B cell (primary cell): ENCODE data around the gene LMNB1. TPM values are rescaled to one million over a fixed set of nuclear protein-coding genes. Genes with fewer than 3 reads are reported as not detected.

Experiments
- ATAC-seq: fragments of 200-7000 bp; cut with Tn5 transposase; one replicate; pipeline ENCODE4 v1.10.0; 2021; ENCODE audit warnings: low read depth, mild to moderate bottlenecking, moderate number of reproducible peaks, moderate library complexity
- CTCF ChIA-PET: fragments of 350-600 bp; sonication (Branson Sonifier 250); formaldehyde crosslinking; loops from one replicate; lab custom pipeline; 2021; ENCODE audit warnings: antibody characterized with exemption, inconsistent platforms; lab: Charles Lee
- POLR2A ChIA-PET: fragments of 350-600 bp; sonication (Branson Sonifier 250); formaldehyde crosslinking; loops from one replicate; lab custom pipeline; 2021; ENCODE audit warnings: antibody characterized with exemption; lab: Charles Lee
- DNase-seq: peaks from one replicate; pipeline ENCODE4 v3.0.0; 2013
- H2AFZ ChIP-seq: 2 replicates; pipeline ENCODE4 v1.6.1; 2012; ENCODE audit warnings: mild to moderate bottlenecking, low read depth, low read length; ENCODE audit not compliant: insufficient read depth, poor library complexity, severe bottlenecking
- H3K27ac ChIP-seq, 2 donors: 1 replicate in 1 of 2; 2 replicates in 1 of 2; pipeline ENCODE4 v1.5.1; 2012 to 2013; ENCODE audit warnings: low read length in 2 of 2, mild to moderate bottlenecking in 2 of 2, moderate library complexity in 1 of 2
- H3K27me3 ChIP-seq, 4 experiments: fragments of 200-600 bp in 1 of 4; sonication (generic) in 1 of 4; replicated peaks in 1 of 4; 1 replicate in 2 of 4; 2 replicates in 2 of 4; pipeline versions ENCODE4 v1.6.1 to v1.7.0; 2013 to 2016; ENCODE audit warnings: low read length in 3 of 4, mild to moderate bottlenecking in 2 of 4, mixed read lengths in 1 of 4, moderate library complexity in 1 of 4; ENCODE audit not compliant: insufficient read depth in 4 of 4, control insufficient read depth in 3 of 4; ENCODE audit errors: control extremely low read depth in 1 of 4
- H3K36me3 ChIP-seq, 2 experiments: replicated peaks in 1 of 2; 1 replicate in 1 of 2; 2 replicates in 1 of 2; pipeline versions ENCODE4 v1.6.1 to v1.7.1; 2013; ENCODE audit warnings: low read length in 1 of 2; ENCODE audit not compliant: insufficient read depth in 2 of 2, control insufficient read depth in 1 of 2; ENCODE audit errors: control extremely low read depth in 1 of 2, extremely low read depth in 1 of 2
- H3K4me1 ChIP-seq, 2 donors: fragments of 200-600 bp in 1 of 2; sonication (generic) in 1 of 2; 1 replicate in 1 of 2; 2 replicates in 1 of 2; pipeline versions ENCODE4 v1.5.1 to v1.6.1; 2013 to 2017; ENCODE audit warnings: low read length in 2 of 2; ENCODE audit not compliant: control insufficient read depth in 2 of 2, insufficient read depth in 2 of 2
- H3K4me2 ChIP-seq: replicated peaks from 2 replicates; pipeline ENCODE3; 2012; ENCODE audit warnings: mild to moderate bottlenecking, low read depth, low read length; ENCODE audit not compliant: poor library complexity, severe bottlenecking
- H3K4me3 ChIP-seq, 5 experiments: fragments of 200-600 bp in 1 of 5; sonication (generic) in 1 of 5; 1 replicate in 3 of 5; 2 replicates in 2 of 5; pipeline versions ENCODE4 v1.5.1 to v1.7.0; 2011 to 2016; ENCODE audit warnings: low read length in 4 of 5, mild to moderate bottlenecking in 4 of 5, low read depth in 2 of 5, control low read depth in 1 of 5, moderate library complexity in 1 of 5; ENCODE audit not compliant: insufficient read depth in 1 of 5; ENCODE audit errors: control extremely low read depth in 1 of 5, extremely low read depth in 1 of 5
- H3K79me2 ChIP-seq: fragments of 200-600 bp; sonication (generic); one replicate; pipeline ENCODE4 v1.6.0; 2016; ENCODE audit warnings: low read length; ENCODE audit not compliant: control insufficient read depth, insufficient read depth
- H3K9ac ChIP-seq: fragments of 200-600 bp; sonication (generic); 2 replicates; pipeline ENCODE4 v1.6.1; 2017; ENCODE audit warnings: mild to moderate bottlenecking, low read length, moderate library complexity
- H3K9me3 ChIP-seq, 3 donors: one replicate each; pipeline versions ENCODE4 v1.6.1 to v1.7.1; 2013; ENCODE audit warnings: low read length in 2 of 3; ENCODE audit not compliant: control insufficient read depth in 2 of 3, insufficient read depth in 1 of 3; ENCODE audit errors: control extremely low read depth in 1 of 3
- H4K20me1 ChIP-seq: 2 replicates; pipeline ENCODE4 v1.6.0; 2012; ENCODE audit warnings: mild to moderate bottlenecking, low read length; ENCODE audit not compliant: insufficient read depth, control insufficient read depth, poor library complexity, severe bottlenecking
- H3K27ac Mint-ChIP-seq: one replicate; pipeline ENCODE4 v1.8.0; 2021; ENCODE audit warnings: mixed read lengths
- H3K27me3 Mint-ChIP-seq: one replicate; pipeline ENCODE4 v1.8.0; 2021; ENCODE audit warnings: mixed read lengths
- H3K4me1 Mint-ChIP-seq: one replicate; pipeline ENCODE4 v1.8.0; 2021; ENCODE audit warnings: mixed read lengths
- H3K4me3 Mint-ChIP-seq: one replicate; pipeline ENCODE4 v1.8.0; 2021; ENCODE audit warnings: mixed read lengths
- H3K9me3 Mint-ChIP-seq: one replicate; pipeline ENCODE4 v1.8.0; 2022; ENCODE audit warnings: mixed read lengths; ENCODE audit not compliant: insufficient read depth
- EZH2 ChIP-seq: IDR thresholded peaks from 2 replicates; pipeline ENCODE4 v1.6.1; 2012; ENCODE audit warnings: borderline replicate concordance, low read depth, mild to moderate bottlenecking, moderate library complexity, low read length; ENCODE audit not compliant: insufficient read depth, poor library complexity, severe bottlenecking
- WGBS: methylation state at CpG from one replicate; pipeline ENCODE4 v1.1.5; 2013; ENCODE audit warnings: missing lambda C conversion rate; ENCODE audit not compliant: insufficient coverage; 5-methylcytosine and 5-hydroxymethylcytosine counted together
- intact Hi-C: fragments of 100-400 bp; cut with micrococcal nuclease; formaldehyde crosslinking; loops from one replicate; pipeline ENCODE4 v1.10.0; 2022
- polyA plus RNA-seq: library from polyadenylated mRNA; depleted of rRNA; stranded (reverse); fragments of >200 nt; gene quantifications from 2 replicates; pipeline ENCODE4 v1.2.3, GENCODE V29; 2012
- total RNA-seq, 2 donors: library from RNA; stranded (reverse); fragments of 120-200 nt in 1 of 2; gene quantifications; 1 replicate in 1 of 2; 2 replicates in 1 of 2; pipeline versions ENCODE4 v1.2.3 to v1.2.4, GENCODE V29; 2013 to 2022
- TF ChIP-seq, protein P1 (sequence below): fragments of 200-600 bp; IDR thresholded peaks from one replicate; pipeline ENCODE4 v1.8.0; 2022; ENCODE audit warnings: antibody characterized with exemption, mild to moderate bottlenecking

Gene LMNB1
- total and polyA plus RNA-seq, 2 donors (not counting 1 experiment from before 2014, with no cell fraction given): 10.5 to 25.1 TPM

DNA sequence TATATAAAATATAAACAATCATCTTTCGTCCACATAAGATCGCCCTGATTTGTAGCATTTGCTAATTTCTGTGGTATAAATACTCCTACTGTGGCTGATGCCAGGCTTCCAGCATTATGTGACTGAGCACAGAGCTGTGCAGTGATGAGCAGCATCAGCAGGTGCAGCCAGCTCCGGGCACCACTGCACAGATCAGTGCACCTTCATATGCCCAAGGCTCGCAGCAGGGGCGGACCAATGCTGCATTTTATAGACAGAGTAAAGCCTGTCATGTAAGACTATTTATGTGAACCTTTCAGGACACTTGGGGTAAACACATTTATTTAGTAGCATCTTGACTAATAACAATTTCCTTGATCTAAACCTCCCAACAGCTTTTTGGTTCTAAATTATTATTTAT lies 53.1 kb downstream of the LMNB1 start:
- H3K79me2 ChIP-seq: no peaks in the 10 kb centered on the region
- H3K4me1 Mint-ChIP-seq: peaks cover 2% of the 10 kb centered on the region
- peaks cover 0 to 46% of the 10 kb centered on the region in 2 experiments for H3K36me3 ChIP-seq
- no peaks in the 10 kb centered on the region for H3K4me1 ChIP-seq
- ChIA-PET POLR2A (no interaction called here), CTCF (no interaction called here)
- ATAC-seq (no peak), DNase-seq (no peak)
- 80% methylated on average over 2 of the region's 5 CpGs for WGBS
- no peak overlapping the region for H3K4me3 ChIP-seq
- no peak overlapping the region for H3K27ac Mint-ChIP-seq
- H3K27ac ChIP-seq: no peak overlapping the region
- no peaks in the 10 kb centered on the region for H4K20me1 ChIP-seq
- H3K27me3 ChIP-seq: no peaks in the 10 kb centered on the region
- H3K9me3 ChIP-seq: no peaks in the 10 kb centered on the region
- H3K9ac ChIP-seq: no peak overlapping the region
- H3K27me3 Mint-ChIP-seq: no peaks in the 10 kb centered on the region
- no peak overlapping the region for H2AFZ ChIP-seq
- TF ChIP-seq, protein P1, sequence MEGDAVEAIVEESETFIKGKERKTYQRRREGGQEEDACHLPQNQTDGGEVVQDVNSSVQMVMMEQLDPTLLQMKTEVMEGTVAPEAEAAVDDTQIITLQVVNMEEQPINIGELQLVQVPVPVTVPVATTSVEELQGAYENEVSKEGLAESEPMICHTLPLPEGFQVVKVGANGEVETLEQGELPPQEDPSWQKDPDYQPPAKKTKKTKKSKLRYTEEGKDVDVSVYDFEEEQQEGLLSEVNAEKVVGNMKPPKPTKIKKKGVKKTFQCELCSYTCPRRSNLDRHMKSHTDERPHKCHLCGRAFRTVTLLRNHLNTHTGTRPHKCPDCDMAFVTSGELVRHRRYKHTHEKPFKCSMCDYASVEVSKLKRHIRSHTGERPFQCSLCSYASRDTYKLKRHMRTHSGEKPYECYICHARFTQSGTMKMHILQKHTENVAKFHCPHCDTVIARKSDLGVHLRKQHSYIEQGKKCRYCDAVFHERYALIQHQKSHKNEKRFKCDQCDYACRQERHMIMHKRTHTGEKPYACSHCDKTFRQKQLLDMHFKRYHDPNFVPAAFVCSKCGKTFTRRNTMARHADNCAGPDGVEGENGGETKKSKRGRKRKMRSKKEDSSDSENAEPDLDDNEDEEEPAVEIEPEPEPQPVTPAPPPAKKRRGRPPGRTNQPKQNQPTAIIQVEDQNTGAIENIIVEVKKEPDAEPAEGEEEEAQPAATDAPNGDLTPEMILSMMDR: no peak
- no peak for TF ChIP-seq EZH2
- H3K9me3 Mint-ChIP-seq: no peaks in the 10 kb centered on the region
- intact Hi-C loops: no loop called here
- no peak overlapping the region for H3K4me3 Mint-ChIP-seq
- no peak overlapping the region for H3K4me2 ChIP-seq

GRCh38 chr5:126831156-126831555 lies 54.2 kb downstream of the LMNB1 start:
- no peak overlapping the region for H3K4me3 ChIP-seq
- no peak overlapping the region for H3K4me2 ChIP-seq
- ATAC-seq (no peak), DNase-seq (no peak)
- no peaks in the 10 kb centered on the region for H4K20me1 ChIP-seq
- H3K4me1 ChIP-seq: no peaks in the 10 kb centered on the region
- no CpG with 5 or more reads among the region's 1 CpG for WGBS
- Mint-ChIP-seq H3K27me3 (no peaks in the 10 kb centered on the region), H3K4me1 (peaks cover 2% of the 10 kb centered on the region), H3K4me3 (no peak overlapping the region), H3K27ac (no peak overlapping the region), H3K9me3 (no peaks in the 10 kb centered on the region)
- CTCF ChIA-PET: interaction anchor here (1.2 kb wide), 1 partner anchor 661 kb away, joined by 3 read pairs; no protein-coding TSS in a partner anchor
- H3K27ac ChIP-seq: no peak overlapping the region
- POLR2A ChIA-PET: no interaction called here
- no peak overlapping the region for H3K9ac ChIP-seq
- intact Hi-C loops: no loop called here
- H3K36me3 ChIP-seq: peaks cover 0 to 45% of the 10 kb centered on the region in 2 experiments
- no peak for TF ChIP-seq EZH2
- TF ChIP-seq, protein P1: no peak
- H3K9me3 ChIP-seq: no peaks in the 10 kb centered on the region
- no peaks in the 10 kb centered on the region for H3K79me2 ChIP-seq
- H3K27me3 ChIP-seq: no peaks in the 10 kb centered on the region
- H2AFZ ChIP-seq: no peak overlapping the region
